Brain microvascular endothelial cell (primary cell): ENCODE data around the gene KMT5B.

Experiments
- DNase-seq: peaks from one replicate; pipeline ENCODE4 v3.0.0-alpha.2; 2020
- H3K27ac ChIP-seq: fragments of 250-450 bp; sonication (Bioruptor Pico); 2 replicates; pipeline ENCODE4 v1.5.1; 2020; ENCODE audit warnings: mild to moderate bottlenecking, moderate library complexity
- H3K27me3 ChIP-seq: fragments of 250-450 bp; sonication (Bioruptor Pico); replicated peaks from 2 replicates; pipeline ENCODE4 v1.5.1; 2020; ENCODE audit warnings: mild to moderate bottlenecking
- H3K36me3 ChIP-seq: fragments of 250-450 bp; sonication (Bioruptor Pico); replicated peaks from 2 replicates; pipeline ENCODE4 v1.5.1; 2020; ENCODE audit warnings: mild to moderate bottlenecking
- H3K4me3 ChIP-seq: 2 replicates; pipeline ENCODE4 v1.5.1; 2011; ENCODE audit warnings: low read depth, mild to moderate bottlenecking, control low read depth, low read length, moderate library complexity
- in situ Hi-C: cut with HindIII; loops from 2 replicates; pipeline ENCODE4 v1.10.0; 2017; ENCODE audit warnings: low sequenced_read_pairs, low pct_ligation_motif_present
- TF ChIP-seq, protein P1 (sequence below): IDR thresholded peaks from 2 replicates; pipeline ENCODE4 v1.5.1; 2011; ENCODE audit warnings: low read depth, mild to moderate bottlenecking, moderate library complexity, low read length, control low read depth, inconsistent platforms; ENCODE audit errors: missing control alignments

KMT5B gene

DNA sequence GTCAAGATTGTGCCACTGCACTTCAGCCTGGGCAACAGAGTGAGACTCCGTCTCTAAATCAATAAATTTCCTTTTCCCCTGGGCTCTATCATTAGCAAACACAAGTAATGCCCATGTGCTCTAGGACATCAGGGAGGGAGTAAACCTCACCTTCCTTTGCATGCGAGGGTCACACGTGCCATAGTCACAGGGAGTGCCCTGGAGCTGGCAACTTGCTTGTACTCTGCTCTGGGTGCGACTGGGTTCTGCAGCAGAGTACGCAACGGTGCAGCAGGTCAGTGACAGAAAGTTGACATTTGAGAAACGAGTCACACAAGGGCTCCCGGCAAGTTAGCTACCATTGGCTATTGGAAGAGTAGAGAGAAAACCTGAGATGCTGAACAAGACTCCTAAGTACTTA, 59.4 kb downstream of the KMT5B start:
- TF ChIP-seq, protein P1, sequence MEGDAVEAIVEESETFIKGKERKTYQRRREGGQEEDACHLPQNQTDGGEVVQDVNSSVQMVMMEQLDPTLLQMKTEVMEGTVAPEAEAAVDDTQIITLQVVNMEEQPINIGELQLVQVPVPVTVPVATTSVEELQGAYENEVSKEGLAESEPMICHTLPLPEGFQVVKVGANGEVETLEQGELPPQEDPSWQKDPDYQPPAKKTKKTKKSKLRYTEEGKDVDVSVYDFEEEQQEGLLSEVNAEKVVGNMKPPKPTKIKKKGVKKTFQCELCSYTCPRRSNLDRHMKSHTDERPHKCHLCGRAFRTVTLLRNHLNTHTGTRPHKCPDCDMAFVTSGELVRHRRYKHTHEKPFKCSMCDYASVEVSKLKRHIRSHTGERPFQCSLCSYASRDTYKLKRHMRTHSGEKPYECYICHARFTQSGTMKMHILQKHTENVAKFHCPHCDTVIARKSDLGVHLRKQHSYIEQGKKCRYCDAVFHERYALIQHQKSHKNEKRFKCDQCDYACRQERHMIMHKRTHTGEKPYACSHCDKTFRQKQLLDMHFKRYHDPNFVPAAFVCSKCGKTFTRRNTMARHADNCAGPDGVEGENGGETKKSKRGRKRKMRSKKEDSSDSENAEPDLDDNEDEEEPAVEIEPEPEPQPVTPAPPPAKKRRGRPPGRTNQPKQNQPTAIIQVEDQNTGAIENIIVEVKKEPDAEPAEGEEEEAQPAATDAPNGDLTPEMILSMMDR = no peak
- H3K36me3 ChIP-seq = peaks cover 7% of the 10 kb centered on the region
- in situ Hi-C loops = no loop called here
- no peak for DNase-seq
- H3K27ac ChIP-seq = no peak overlapping the region
- no peak overlapping the region for H3K4me3 ChIP-seq
- no peaks in the 10 kb centered on the region for H3K27me3 ChIP-seq

- H3K36me3 ChIP-seq = no peaks in the 10 kb centered on the region
- H3K27me3 ChIP-seq = no peaks in the 10 kb centered on the region
- no peak overlapping the region for H3K4me3 ChIP-seq
- peak; percentile 67 for DNase-seq
- H3K27ac ChIP-seq = no peak overlapping the region
- in situ Hi-C loops = no loop called here
- TF ChIP-seq, protein P1 = no peak
Measured at GRCh38 chr11:68150037-68150436, 63.1 kb downstream of the KMT5B start.

DNA sequence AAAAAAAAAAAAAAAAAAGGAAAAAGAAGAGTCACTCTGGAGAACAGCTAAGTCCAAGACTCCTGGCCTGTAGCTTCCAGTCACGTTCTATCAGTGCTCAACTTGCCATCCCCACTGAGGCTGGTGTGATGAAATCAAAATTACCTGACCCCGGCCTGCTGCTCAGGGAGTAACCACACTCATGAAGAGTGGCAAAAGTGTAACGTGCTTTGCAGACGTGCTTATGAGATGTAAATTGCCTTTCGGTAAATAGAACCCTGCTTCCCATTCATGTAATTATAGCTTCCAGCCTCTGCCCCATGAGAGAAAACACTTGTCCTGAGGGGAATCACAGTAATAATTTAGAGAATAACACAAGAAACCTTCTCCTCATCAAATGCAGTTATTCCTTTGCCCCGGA, 63.7 kb downstream of the KMT5B start:
- TF ChIP-seq, protein P1 = no peak
- no peak overlapping the region for H3K27ac ChIP-seq
- no peak overlapping the region for H3K4me3 ChIP-seq
- no peaks in the 10 kb centered on the region for H3K27me3 ChIP-seq
- DNase-seq = no peak
- no peaks in the 10 kb centered on the region for H3K36me3 ChIP-seq
- in situ Hi-C loops = no loop called here

- Histone ChIP-seq H3K27ac (no peak overlapping the region), H3K36me3 (no peaks in the 10 kb centered on the region), H3K27me3 (no peaks in the 10 kb centered on the region), H3K4me3 (no peak overlapping the region)
- TF ChIP-seq, protein P1 = no peak
- no peak for DNase-seq
- in situ Hi-C loops = no loop called here
Measured at GRCh38 chr11:68148879-68149278, 64.2 kb downstream of the KMT5B start.

- Histone ChIP-seq H3K36me3 (no peaks in the 10 kb centered on the region), H3K27ac (no peak overlapping the region), H3K4me3 (no peak overlapping the region), H3K27me3 (no peaks in the 10 kb centered on the region)
- TF ChIP-seq, protein P1 = no peak
- no peak for DNase-seq
- in situ Hi-C loops = no loop called here
Measured at GRCh38 chr11:68148071-68148805, 64.9 kb downstream of the KMT5B start.
